ENCODE data around the gene PRMT7. TPM values are rescaled to one million over a fixed set of nuclear protein-coding genes. Genes with fewer than 3 reads are reported as not detected.

PRMT7 gene
- total RNA-seq, 1 experiment from 2014 or later, result 23.3 TPM

GRCh38 chr16:68395167-68395786 is 84.5 kb downstream of the PRMT7 start:
- no peak for DNase-seq (ENCODE audit: low read depth)

- DNase-seq (ENCODE audit: low read depth), result no peak
Observed at GRCh38 chr16:68395815-68396214, 85.0 kb downstream of the PRMT7 start.

GRCh38 chr16:68396481-68396880 is 85.7 kb downstream of the PRMT7 start:
- DNase-seq (ENCODE audit: low read depth), result peak; percentile 39

DNA sequence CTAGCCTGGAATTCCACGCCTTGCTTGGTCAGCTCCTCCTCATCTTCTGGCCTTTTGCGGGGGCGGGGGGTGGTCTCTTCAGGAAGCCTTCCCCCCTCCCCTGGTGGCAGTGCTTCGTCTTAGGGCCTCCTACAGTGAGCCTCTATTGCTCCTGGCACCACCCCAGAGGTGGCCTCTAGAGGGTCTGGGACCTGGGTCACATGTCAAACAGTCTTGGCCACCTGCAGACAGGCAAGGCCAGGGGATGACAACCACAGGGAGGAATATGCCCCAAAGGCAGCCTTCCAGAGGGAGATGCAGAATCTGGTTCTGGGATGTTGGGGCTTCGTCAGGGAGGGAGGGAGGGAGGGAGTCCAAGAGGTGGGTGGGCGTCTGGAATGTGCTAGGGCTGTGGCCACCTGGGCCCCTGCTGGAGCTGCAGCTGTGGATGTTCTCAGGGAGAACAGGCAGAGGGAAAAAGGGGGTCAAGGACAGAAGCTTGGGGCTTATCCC is 86.9 kb downstream of the PRMT7 start:
- DNase-seq (ENCODE audit: low read depth), result no peak

DNA sequence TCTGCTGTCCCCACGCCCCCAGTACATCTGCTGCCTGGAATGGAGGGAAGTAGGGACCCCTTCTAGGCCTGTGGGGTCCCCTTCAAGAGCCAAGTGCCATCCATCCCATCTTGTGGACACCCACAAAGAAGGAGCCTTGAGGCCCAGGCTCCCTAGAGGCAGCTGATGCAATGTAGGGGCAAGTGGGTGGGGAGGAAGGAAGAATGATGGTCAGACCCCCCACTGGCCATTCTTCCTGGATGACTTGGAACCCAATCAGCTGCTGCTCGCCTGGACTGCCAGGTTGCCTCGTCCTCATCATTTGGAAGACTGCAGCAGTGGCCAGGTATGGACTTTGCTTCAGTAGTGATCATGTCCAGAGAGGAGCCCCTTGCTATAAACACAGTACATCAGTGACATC is 88.6 kb downstream of the PRMT7 start:
- no peak for DNase-seq (ENCODE audit: low read depth)

GRCh38 chr16:68400083-68400923 is 89.5 kb downstream of the PRMT7 start:
- DNase-seq (ENCODE audit: low read depth), result no peak

GRCh38 chr16:68400924-68401460 is 90.2 kb downstream of the PRMT7 start:
- no peak for DNase-seq (ENCODE audit: low read depth)

DNA sequence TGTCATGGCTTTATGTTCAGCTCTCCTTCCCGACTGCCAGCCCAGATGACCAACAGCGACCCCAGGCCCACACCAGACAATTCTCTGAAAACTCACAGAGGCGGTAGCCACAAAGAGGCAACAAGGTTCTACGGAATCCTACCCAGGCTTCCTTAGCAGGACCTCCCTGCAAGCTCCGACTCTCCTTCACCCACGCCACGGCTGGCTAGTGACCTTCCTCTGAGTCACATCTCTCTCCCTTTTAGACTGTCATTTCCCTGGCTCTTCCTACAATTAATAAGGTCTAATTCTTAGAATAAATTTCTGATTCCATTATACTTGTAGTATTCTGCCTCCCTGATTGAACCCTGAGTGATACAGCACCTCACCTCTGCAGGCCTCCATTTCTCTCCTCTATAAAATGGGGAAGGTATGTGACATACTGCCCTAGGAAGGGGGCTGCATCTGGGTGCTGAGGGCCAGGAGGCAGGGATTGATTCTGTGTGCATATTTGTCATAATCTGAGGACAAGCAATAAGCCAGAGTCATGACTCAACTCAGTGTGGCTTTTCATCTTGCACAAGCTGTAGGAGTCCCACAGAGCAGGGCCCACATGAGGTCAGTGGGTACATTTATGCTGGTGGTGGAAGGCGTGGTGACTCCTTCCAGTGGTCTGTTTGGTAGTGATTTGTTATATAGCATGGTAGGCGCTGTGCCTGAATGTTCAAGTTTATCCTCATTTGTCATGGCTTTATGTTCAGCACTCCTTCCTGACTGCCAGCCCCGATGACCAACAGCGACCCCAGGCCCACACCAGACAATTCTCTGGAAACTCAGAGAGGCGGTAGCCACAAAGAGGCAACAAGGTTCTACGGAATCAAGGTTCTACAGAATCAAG is 91.3 kb downstream of the PRMT7 start:
- peak; percentile 41 for DNase-seq (ENCODE audit: low read depth)

GRCh38 chr16:68402748-68403040 is 91.9 kb downstream of the PRMT7 start:
- no peak for DNase-seq (ENCODE audit: low read depth)

- DNase-seq (ENCODE audit: low read depth), result no peak
Observed at GRCh38 chr16:68403177-68403576, 92.4 kb downstream of the PRMT7 start.

GRCh38 chr16:68403704-68404103 is 92.9 kb downstream of the PRMT7 start:
- no peak for DNase-seq (ENCODE audit: low read depth)

GRCh38 chr16:68404736-68405345 is 94.0 kb downstream of the PRMT7 start:
- no peak for DNase-seq (ENCODE audit: low read depth)

DNA sequence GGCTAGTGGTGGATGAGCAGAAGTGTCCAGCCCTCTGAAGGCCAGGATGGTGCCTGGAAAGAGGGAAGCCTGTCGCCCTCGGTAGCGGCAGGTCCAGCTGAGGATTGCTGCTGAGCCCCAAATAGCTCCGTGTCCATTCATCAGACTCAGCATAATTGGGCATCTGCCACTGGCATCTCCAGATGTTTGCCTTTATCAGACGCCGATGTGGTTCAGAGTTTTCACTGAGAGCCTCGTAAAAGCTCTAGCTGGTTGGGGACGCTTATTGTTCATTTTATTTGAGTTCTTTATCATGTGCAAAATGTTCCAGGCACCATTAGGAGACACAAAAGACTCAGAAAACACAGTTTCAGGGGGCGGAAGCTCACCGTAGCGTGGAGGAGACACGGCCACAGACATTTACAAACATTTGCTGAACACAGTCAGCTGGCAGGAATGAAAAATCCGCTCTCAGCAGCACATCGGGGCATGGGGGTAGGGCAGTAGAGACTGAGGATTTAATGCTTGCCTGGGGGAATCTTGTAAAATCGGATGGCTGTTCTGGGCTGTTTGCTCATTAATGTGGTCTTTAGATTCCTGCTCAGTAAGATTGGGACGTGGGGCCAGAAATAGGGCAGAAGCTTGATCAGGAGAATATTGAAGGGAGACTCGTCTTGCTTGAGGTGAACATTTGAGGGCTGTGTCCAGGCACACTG is 95.8 kb downstream of the PRMT7 start:
- peak; percentile 32 for DNase-seq (ENCODE audit: low read depth)

Other genes starting within 250 kb of the PRMT7 start
- 22.0 and 22.5 TPM in 2 replicates for gene NFATC3, start 225.6 kb upstream of the PRMT7 start, total RNA-seq (2014; rRNA removed; shearing (Covaris generic))
- gene ESRP2, start 74.9 kb upstream of the PRMT7 start, total RNA-seq (2014; rRNA removed; shearing (Covaris generic)), result 0.24 TPM in 1 of 2 replicates, not detected in the other
- 23.0 and 24.4 TPM in 2 replicates for gene PLA2G15, start 65.6 kb upstream of the PRMT7 start, total RNA-seq (2014; rRNA removed; shearing (Covaris generic))
- gene SLC7A6, start 46.5 kb upstream of the PRMT7 start, total RNA-seq (2014; rRNA removed; shearing (Covaris generic)), result 22.6 and 23.9 TPM in 2 replicates
- 15.1 and 17.9 TPM in 2 replicates for gene SLC7A6OS, start 73 bp upstream of the PRMT7 start, total RNA-seq (2014; rRNA removed; shearing (Covaris generic))
- 0.12 TPM in 1 of 2 replicates, not detected in the other for gene SMPD3, start 137.5 kb downstream of the PRMT7 start, total RNA-seq (2014; rRNA removed; shearing (Covaris generic))
- gene ZFP90, start 228.3 kb downstream of the PRMT7 start, total RNA-seq (2014; rRNA removed; shearing (Covaris generic)), result 16.3 and 18.4 TPM in 2 replicates

Measured in RPMI7951 (cell line).